HG02759 (cell line): ENCODE data around the gene NEURL1.
"Not testable (repeated sequence)": the region's sequence is repeated elsewhere in the genome, so short reads cannot be mapped to it uniquely, and the experiment has no call there.

Source experiments
- ATAC-seq: cut with Tn5 transposase; IDR thresholded peaks from one replicate; pipeline ENCODE4 v1.9.1; 2021; ENCODE audit warnings: mild to moderate bottlenecking, moderate library complexity; ENCODE audit not compliant: unreplicated experiment

NEURL1 gene

GRCh38 chr10:103459615-103460014 is 33.9 kb upstream of the NEURL1 start:
- ATAC-seq = no peak

- ATAC-seq = no peak
Observed at GRCh38 chr10:103463499-103463898, 30.0 kb upstream of the NEURL1 start.

- no peak for ATAC-seq
Observed at GRCh38 chr10:103465411-103466179, 27.9 kb upstream of the NEURL1 start.

DNA sequence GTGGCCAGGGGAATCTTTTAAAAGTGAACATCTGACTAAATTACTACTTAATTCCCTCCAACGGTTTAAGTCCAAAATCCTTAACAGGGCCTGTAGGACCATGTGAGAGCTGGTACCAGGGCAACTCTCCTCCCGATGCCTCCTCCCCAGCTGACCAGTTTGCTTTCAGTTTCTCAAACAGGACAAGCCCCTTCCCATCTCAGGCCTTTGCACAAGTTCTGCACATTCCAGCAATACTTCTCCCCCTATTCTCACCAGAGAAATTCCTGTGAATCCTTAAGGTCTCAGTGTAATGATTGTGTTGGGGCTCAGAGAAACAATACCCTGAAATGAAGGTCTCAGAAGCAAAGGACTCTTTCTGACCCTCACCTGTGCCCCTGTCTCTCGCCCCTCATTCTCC is 26.8 kb upstream of the NEURL1 start:
- no peak for ATAC-seq

DNA sequence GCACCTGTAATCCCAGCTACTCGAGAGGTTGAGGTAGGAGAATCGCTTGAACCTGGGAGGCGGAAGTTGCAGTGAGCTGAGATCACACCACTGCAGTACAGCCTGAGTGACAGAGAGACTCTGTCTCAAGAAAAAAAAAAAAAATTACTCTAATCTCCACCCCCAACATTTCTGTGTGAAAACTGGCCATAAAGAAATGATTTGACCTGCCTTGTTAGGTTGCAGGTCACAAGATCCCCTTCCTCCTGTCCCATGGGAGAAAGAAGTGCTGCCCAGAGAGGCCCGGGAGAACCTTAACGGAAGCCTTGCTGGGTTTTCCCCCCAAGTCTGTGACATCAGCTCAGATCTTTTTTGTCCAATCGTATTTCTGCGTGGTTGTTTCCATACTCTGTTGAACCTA is 26.1 kb upstream of the NEURL1 start:
- no peak for ATAC-seq

- ATAC-seq = no peak
Observed at GRCh38 chr10:103469201-103469600, 24.3 kb upstream of the NEURL1 start.

DNA sequence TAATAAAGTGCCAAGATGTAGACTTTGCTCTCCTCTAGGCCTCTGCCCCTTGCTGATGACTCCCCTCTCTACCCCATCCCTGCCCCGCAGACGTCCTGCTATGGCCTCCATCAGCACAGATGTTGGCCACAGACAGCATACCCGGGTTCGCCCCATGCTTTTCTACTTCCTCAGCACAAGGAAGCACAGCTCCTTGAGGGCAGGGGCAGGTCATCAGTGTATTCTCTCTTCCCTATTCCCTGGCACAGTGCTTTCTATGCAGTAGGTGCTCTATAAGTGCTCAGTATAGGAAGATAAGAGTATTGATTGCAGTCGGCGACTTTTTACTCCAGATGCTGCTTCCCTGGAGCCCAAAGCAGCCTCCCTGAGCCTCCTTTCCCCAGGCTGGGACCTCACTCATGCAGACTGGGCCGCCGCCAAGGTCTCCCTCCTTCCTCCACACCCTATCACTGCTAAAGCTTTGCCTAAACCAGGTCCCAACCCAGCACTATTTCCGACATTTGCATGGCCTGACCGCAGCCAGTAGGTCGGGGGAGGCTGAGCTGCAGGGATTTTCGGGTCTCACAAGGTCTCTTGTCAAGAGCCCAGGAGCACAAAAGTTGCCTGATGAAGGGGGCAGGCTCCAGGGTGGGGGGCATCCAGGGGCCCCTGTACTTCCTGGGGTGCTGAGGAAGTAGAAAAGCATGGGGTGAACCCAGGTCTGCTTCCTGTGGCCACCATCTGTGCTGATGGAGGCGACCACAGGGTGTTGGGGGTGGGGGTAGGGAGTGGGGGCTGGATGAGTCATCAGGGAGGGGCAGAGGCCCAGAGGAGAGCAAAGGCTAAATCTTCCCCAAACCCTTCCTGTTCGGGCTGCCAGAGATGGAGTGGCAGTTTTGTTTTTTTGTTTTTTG is 22.5 kb upstream of the NEURL1 start:
- ATAC-seq = peak; percentile 76

DNA sequence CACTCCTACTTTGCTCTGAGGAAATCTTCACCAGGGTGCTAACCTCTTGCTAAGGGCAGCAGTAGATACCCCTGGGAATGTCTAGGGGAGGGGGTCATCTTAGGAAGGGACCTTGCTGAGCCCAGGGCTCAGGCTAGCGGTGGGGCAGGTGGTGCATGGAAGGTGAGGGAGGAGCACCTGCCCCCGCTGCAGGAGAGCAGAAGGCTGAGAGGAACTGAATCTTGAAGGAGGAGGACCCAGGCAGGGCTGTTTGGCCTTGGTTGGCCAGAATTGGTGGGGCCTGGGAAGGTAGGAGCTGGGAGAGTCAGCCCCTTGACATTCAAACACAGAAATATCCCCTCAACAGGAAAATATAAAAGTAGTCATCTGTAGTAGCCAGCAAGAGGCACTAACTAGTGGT is 21.5 kb upstream of the NEURL1 start:
- ATAC-seq = no peak

GRCh38 chr10:103473261-103473671 is 20.2 kb upstream of the NEURL1 start:
- ATAC-seq = no peak

DNA sequence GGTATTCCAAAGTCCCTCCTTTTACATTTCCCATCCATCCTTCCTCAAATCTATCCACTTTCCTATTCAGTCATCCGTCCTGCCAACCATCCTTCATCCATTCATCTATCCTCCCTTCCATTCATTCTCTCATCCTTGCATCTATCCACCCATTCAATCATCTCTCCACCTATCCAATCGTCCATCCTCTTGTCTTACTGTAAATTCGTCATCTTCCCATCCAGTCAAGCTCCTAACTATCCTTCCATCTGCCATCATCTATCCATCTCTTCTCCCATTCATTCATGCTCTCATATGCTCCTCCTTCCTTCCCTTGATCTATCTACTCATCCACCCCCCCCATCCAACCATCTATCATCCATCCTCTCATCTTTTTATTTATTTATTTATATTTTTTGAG is 19.4 kb upstream of the NEURL1 start:
- no peak for ATAC-seq

GRCh38 chr10:103475437-103475836 is 18.1 kb upstream of the NEURL1 start:
- no peak for ATAC-seq

DNA sequence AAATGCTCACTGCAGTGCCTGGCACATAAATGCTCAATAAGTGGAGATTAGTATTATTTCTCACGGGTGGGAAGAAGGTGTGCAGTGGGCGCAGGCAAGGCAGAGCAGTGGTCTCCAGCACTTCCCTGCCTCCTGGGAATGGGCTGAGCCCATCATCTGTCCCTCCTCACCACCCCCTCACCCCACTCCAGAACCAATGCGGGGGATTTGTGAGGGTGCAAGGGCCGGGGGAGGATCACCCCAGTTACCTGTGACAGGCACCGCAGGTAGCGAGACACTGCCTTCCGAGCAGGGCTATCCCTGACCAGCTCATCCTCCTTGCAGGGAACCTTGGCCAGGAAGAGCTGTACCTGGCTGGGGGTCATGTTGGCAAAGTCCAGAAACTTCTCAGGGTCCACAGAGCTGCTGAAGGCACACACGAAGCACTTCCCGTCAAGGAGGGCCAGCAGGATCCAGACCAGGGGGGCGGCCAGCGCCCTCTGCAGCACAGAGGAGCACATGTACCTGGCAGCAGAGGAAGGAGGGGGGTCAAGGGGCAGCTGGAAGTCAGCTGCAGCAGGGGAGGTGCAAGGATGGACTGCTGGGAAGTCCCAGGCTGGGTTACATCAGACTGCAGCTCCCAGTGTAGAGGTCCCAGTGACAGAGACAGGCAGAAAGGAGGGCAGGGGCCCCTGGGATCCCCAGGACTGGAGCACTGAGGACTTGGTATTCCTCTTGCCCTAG is 17.3 kb upstream of the NEURL1 start:
- ATAC-seq = peak; percentile 44

GRCh38 chr10:103478671-103479070 is 14.8 kb upstream of the NEURL1 start:
- no peak for ATAC-seq

GRCh38 chr10:103479135-103479534 is 14.4 kb upstream of the NEURL1 start, which contains the start of gene CALHM3:
TSS of gene CALHM3 (minus strand) at chr10:103479240. CDS start at chr10:103479032, 208 bp downstream.
- no peak for ATAC-seq

DNA sequence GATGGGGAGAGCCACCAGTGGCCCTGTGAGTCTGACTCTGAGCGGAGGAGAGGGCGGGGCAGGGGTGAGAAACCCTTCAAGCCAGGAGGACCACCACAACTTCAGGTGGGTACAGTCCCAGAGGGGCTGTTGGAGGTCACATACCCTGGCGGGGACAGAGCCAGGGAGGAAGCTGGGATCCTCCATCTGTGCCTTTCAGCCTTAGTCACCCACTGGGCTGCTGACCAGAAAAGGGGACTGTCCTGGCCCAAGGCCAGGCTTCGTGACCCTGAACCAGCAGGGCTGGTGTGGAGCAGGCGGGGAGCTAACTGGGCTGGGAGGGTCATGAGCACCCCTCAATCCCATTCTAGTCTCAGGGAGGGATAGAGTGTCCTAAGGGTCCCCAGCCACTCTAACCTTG is 13.0 kb upstream of the NEURL1 start:
- no peak for ATAC-seq

- ATAC-seq = no peak
Observed at GRCh38 chr10:103481974-103482531, 11.5 kb upstream of the NEURL1 start.

DNA sequence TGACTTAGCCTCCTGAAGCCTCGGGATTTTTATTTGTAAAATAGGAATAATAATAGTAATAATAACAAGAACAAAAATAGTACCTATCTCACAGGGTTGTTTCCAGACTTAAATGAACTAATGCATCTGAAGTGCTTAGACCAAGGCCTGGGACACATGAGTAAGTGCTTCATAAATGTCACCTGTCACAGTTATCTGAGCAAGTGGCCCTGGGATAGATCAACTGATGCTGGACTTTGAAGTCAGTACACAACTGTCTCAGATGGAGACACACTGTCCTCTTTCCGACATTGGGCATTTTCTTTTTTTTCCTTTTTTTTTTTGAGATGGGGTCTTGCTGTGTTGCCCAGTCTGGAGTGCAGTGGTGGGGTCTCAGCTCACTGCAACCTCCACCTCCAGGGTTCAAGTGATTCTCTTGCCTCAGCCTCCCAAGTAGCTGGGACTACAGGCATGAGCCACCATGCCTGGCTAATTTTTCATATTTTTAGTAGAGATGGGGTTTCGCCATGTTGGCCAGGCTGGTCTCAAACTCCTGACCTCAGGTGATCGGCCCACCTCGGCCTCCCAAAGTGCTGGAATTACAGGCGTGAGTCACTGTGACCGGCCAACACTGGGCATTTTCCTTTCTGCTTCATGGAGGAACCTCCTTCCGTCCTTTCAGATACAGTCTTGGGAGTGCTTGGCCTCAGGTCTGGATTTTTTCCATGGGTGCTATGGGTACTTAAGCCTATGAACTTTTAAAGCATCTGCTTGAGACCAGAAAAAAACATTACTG is 6.7 kb upstream of the NEURL1 start:
- not testable (repeated sequence) for ATAC-seq

GRCh38 chr10:103487410-103487708 is 6.1 kb upstream of the NEURL1 start:
- no peak for ATAC-seq

- peak; percentile 14 for ATAC-seq
Observed at GRCh38 chr10:103490986-103491314, 2.6 kb upstream of the NEURL1 start.

GRCh38 chr10:103491729-103492364 is 1.7 kb upstream of the NEURL1 start:
- no peak for ATAC-seq
